22Rv1 (cell line): ENCODE data around the gene RAPGEF3.

Source experiments
- H3K27ac ChIP-seq: fragments of 450-650 bp; 2 replicates; pipeline ENCODE4 v1.5.1; 2017
- CTCF ChIP-seq: fragments of 450-650 bp; IDR thresholded peaks from 2 replicates; pipeline ENCODE4 v1.5.1; 2017; ENCODE audit warnings: mild to moderate bottlenecking
- ZFX ChIP-seq: fragments of 450-650 bp; IDR thresholded peaks from 2 replicates; pipeline ENCODE4 v1.6.1; 2017; ENCODE audit warnings: antibody characterized with exemption, borderline replicate concordance

Gene RAPGEF3

GRCh38 chr12:47789712-47790489 lies 31.2 kb upstream of the RAPGEF3 start:
- no peak overlapping the region for H3K27ac ChIP-seq
- TF ChIP-seq CTCF (no peak), ZFX (no peak)

GRCh38 chr12:47789141-47789540 lies 30.5 kb upstream of the RAPGEF3 start:
- no peak for TF ChIP-seq CTCF
- TF ChIP-seq ZFX: no peak
- H3K27ac ChIP-seq: no peak overlapping the region

GRCh38 chr12:47787596-47788319 lies 29.1 kb upstream of the RAPGEF3 start:
- no peak for TF ChIP-seq ZFX
- TF ChIP-seq CTCF: no peak

GRCh38 chr12:47786662-47787280 lies 28.1 kb upstream of the RAPGEF3 start:
- no peak overlapping the region for H3K27ac ChIP-seq

More at GRCh38 chr12:47787596-47788319, 29.1 kb upstream of the RAPGEF3 start:
- no peak overlapping the region for H3K27ac ChIP-seq

GRCh38 chr12:47785887-47786661 lies 27.4 kb upstream of the RAPGEF3 start:
- H3K27ac ChIP-seq: no peak overlapping the region
- TF ChIP-seq CTCF (no peak), ZFX (no peak)

More at GRCh38 chr12:47786662-47787280, 28.1 kb upstream of the RAPGEF3 start:
- TF ChIP-seq CTCF: no peak
- no peak for TF ChIP-seq ZFX

- H3K27ac ChIP-seq: no peak overlapping the region
- TF ChIP-seq CTCF (no peak), ZFX (no peak)
Observed at GRCh38 chr12:47785036-47785886, 26.6 kb upstream of the RAPGEF3 start.
